Coronary artery (tissue), 2 donors: ENCODE measurements around the gene SLC25A17.
"Not testable (repeated sequence)": the region's sequence is repeated elsewhere in the genome, so short reads cannot be mapped to it uniquely, and the experiment has no call there.

Experiments used
- DNase-seq: peaks from one replicate; pipeline ENCODE4 v3.0.0-alpha.2; 2017; ENCODE audit warnings: low spot score
- H3K27ac ChIP-seq, 2 donors: fragments of 200-600 bp; sonication (generic); one replicate each; pipeline ENCODE4 v1.5.1; 2016 to 2019
- H3K4me3 ChIP-seq: fragments of 200-600 bp; sonication (generic); 2 replicates; pipeline ENCODE4 v1.5.1; 2016; ENCODE audit warnings: mild to moderate bottlenecking, moderate library complexity
- CTCF ChIP-seq: fragments of 200-600 bp; sonication (generic); IDR thresholded peaks from one replicate; pipeline ENCODE4 v1.5.1; 2019; ENCODE audit warnings: antibody characterized with exemption

SLC25A17 gene

GRCh38 chr22:40838486-40838885, 19.3 kb upstream of the SLC25A17 start:
- no peak overlapping the region for H3K4me3 ChIP-seq
- H3K27ac ChIP-seq: no peak overlapping the region
- no peak for TF ChIP-seq CTCF
- DNase-seq: no peak

- no peak overlapping the region for H3K27ac ChIP-seq
- no peak overlapping the region for H3K4me3 ChIP-seq
- TF ChIP-seq CTCF: no peak
- DNase-seq: no peak
These were observed 15.5 kb upstream of the SLC25A17 start for GRCh38 chr22:40834619-40835018.

GRCh38 chr22:40829131-40829530, 10.0 kb upstream of the SLC25A17 start:
- DNase-seq: no peak
- H3K27ac ChIP-seq: no peak overlapping the region
- no peak for TF ChIP-seq CTCF
- no peak overlapping the region for H3K4me3 ChIP-seq

- H3K27ac ChIP-seq: no peak overlapping the region
- TF ChIP-seq CTCF: no peak
These were observed 8.0 kb upstream of the SLC25A17 start for GRCh38 chr22:40826984-40827741.

GRCh38 chr22:40826292-40826691, 7.1 kb upstream of the SLC25A17 start:
- not testable (repeated sequence) for DNase-seq, H3K4me3 ChIP-seq, H3K27ac ChIP-seq

More at GRCh38 chr22:40826984-40827741, 8.0 kb upstream of the SLC25A17 start:
- DNase-seq: no peak
- no peak overlapping the region for H3K4me3 ChIP-seq

- H3K4me3 ChIP-seq: no peak overlapping the region
- DNase-seq: no peak
- TF ChIP-seq CTCF: no peak
- H3K27ac ChIP-seq: no peak overlapping the region
These were observed 4.3 kb upstream of the SLC25A17 start for GRCh38 chr22:40823426-40823825.

- no peak for DNase-seq
- peak overlapping the region; percentile 78 for H3K4me3 ChIP-seq
- peak overlapping the region; percentile 71 to 74 for H3K27ac ChIP-seq
- no peak for TF ChIP-seq CTCF
These were observed 524 bp upstream of the SLC25A17 start for GRCh38 chr22:40819599-40820140.
